GM19099 (cell line): Measurements from ENCODE around the gene PDE4D.

Experiments
- POLR2A ChIP-seq: IDR thresholded peaks from 3 replicates; pipeline ENCODE4 v1.6.1; 2011; ENCODE audit warnings: low read depth; ENCODE audit not compliant: insufficient read length; ENCODE audit errors: extremely low read depth

Gene PDE4D

DNA sequence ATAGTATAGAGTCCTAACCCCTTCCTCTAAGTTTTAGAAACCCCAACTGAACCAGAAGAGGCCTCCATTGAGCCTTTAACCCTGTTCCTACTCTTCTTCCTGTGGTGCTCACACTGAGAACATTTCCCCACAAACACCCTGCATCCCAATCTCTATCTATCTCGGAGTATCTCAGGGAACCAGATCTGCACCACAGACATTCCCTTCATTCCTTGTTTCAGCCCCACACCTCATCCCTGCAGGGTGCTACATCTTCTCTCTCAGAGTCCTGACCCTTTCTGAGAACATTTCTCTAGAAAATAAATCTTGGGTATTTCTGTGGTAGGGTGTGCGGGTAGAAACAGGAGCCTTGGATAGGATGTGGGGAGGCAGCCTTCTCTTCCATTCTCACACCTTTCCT is 507.8 kb downstream of the PDE4D start:
- TF ChIP-seq POLR2A = no peak

DNA sequence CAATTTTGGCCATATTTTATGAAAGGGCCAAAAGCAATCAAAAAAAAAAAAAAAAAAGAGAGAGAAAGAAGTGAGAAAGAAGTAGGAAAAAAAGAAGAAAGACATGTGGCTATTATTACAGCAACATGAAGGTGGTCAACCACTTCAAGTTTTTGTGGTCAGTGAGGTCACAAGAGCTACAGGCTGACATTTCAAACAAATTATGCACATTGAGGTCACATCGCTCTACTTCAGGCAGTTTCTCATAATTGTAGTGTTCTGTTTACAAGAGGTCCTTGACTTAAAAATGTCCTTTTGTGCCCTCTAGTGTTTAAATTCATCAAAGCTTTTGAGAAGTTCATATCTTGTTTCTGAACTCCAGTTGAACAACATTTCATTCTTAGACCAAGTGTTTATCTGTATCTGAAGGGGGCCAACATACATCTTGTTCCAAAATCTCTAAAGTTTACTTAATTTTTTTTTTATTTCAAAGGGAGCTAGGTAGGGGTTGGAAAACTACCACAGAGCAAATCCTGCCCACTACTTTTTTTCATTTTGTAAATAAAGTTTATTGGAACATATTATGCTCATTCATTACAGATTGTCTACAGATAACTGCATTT is 513.1 kb downstream of the PDE4D start:
- no peak for TF ChIP-seq POLR2A

DNA sequence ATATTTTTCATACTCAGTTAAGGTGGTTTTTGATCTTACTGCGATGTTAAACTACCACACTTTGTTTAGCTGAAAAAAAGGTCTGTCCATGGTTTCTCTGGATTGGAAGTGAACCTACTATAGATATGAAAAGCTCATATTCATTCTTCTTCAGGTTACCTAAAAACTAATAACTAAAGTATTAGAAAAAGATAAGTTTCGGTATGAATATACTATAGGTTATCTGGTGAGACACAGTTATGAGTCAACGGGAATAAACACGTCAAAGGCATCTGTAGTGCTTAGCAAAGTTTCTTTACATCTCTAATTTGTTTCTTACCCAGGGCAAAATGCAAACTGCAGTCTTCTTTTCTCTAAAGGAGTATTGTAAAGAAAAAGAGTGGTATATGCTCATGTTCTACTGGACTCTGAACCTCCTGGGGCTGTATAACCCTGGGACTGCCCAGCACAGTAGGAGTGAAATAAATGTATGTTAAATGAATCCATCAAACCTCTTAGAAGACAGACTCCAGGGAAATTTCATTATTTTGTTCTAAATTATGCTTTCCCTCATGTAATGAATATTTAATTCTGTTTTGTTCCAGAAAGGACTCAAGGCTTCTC is 521.9 kb downstream of the PDE4D start:
- no peak for TF ChIP-seq POLR2A

DNA sequence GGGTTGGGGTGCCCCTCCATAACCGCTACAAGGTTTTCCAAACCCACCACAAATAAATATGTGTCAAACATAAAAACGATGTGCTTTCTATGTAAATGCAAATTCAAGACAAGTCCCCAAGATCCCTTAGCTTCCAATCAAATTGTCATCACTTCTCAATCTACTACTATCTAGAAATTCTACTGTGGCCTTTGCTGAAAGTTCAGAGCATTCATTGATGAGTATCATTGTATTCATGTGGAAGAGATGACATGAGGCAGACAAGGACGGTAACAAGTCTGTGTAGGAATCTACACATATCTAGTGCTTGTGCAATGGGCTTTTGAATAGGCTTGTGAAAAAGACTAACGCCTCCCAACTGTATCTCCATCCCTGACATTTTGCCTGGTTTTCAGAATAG is 524.6 kb downstream of the PDE4D start:
- no peak for TF ChIP-seq POLR2A

DNA sequence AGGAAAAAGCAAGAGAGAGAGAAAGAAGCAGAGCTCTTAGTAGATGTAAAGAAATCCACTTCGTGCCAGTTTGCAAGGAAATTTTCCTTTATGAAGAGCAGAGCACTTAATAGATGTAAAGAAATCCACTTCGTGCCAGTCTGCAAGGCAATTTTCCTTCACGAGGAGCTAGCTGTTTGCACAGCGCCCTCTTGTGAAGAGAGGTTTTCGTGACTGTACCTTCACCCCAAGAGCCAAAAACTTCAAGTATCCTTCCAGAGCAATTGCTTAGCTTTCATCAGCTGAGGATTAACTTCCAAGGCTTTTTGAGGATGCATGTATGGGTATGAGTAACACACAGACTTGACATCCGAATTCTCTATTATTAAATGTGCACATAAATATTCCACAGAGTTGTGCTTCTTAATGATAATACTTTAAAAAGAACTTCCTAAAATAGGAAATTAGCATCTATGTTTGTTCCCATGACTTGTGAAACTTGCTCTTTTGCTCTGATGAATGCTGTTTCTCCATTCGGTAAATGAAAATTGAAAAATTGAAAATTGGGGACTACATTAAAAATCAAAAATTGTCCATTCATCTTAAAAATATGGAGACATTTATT is 525.6 kb downstream of the PDE4D start:
- TF ChIP-seq POLR2A = no peak

DNA sequence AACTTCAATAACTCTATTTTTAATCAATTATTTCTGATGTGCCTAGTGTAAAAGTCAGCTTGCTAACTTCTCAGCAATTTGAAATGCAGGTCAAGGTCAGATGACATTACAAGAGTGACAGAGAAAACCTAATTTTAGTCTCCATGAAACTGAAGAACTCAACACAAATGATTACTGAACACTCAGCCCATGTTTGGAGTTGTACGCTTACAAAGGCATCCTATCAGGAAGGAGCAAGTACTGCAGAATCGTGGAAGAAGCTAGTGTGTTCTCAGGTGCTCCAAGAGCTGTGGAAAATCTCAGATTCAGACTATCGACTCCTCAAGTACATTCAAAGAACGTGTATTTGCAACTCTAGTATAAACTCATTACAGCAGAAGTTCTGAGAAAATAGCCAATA is 526.7 kb downstream of the PDE4D start:
- no peak for TF ChIP-seq POLR2A

DNA sequence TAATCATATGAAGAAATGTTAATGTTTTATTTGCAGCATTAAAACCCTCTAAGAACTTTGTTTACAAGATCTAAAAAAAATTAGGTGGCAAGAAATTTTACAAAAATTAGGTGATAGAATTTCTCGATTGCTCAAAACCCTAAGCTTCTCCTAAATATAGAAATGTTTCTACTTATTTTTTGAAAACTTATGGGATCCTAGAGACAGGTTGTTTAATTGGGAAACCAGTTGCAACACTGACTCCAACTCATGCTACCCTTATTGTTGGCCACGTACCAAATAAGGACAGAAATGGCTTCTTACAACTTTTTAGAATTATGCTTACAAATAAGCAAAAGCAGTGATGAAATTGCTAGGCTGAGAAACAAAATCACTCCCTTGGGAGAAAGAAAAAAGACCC is 531.1 kb downstream of the PDE4D start:
- TF ChIP-seq POLR2A = no peak

DNA sequence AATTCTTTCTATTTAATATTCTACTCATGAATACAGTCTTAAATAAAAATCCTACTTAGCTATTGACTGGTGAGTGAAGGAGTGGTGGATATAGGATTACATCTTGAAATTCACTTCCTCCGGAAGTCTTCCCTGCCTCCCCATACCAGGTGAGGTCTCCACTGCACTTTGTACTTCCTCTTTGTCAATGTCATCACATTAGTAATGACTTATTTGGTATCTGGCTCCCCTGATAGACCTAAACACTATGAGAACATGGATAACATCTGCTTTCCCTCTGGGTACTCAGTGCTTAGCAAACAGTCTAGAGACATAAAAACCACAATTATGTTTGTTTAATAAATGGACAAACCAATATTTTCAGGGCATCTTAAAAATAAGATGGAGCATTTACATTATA is 532.1 kb downstream of the PDE4D start:
- TF ChIP-seq POLR2A = no peak

DNA sequence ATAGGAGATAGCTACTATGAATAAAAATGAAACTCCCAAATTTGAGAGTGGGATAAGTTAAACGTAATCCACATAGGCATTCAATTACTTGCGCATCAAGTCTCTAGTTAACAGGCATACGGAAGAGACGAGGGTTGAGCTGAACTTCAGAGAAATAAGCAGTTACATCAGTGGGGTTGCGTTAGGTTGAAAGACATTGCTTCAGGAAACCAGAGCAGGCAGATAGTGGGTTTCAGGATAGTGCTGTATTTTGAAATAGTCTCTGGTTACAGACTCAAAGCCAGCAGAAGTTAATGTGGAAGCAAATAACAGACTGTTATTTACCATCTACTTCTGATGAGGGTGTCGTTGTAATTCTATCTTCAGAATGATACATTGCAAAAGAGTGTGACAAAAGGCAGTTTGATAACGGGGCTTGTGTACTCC is 533.4 kb downstream of the PDE4D start:
- TF ChIP-seq POLR2A = no peak

DNA sequence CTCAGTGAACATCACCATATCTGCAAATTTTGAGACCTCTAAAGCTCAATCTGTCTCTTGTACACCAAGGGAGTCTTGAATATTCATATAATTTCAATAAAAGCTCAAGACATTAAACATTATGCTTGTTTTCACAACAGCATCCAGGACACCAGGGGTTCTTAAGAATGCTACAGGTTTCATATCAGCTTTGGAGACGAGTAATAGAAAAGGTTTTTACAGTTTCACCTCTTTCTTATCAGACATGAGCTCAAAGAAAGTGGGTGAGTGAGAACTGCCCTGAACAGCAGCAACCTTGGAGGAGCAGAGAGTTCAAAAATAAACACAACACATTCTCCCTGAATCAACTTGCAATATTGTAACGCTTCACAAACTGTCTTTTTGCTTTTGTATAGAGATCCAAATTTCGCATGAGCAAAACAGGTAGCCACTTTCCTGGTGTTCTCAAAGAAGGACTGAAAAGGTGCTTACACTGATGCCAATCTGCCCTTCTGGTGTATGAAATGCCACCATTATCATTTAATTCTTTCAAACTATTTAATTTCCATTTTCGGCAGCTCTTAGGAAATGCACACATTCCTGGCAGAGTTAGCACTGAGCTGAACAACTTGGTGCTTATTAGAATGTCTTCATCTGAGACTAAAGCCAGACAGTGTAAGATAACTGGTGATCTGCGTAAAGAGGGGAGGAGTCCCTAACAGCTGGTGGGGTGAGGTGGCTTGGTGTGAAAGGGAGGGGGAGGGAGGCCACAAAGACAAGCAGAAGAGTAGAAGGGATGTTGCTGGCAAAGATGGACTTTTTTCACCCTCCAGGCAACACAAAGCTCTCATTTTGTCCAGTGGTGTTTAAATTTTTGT is 535.3 kb downstream of the PDE4D start:
- no peak for TF ChIP-seq POLR2A

DNA sequence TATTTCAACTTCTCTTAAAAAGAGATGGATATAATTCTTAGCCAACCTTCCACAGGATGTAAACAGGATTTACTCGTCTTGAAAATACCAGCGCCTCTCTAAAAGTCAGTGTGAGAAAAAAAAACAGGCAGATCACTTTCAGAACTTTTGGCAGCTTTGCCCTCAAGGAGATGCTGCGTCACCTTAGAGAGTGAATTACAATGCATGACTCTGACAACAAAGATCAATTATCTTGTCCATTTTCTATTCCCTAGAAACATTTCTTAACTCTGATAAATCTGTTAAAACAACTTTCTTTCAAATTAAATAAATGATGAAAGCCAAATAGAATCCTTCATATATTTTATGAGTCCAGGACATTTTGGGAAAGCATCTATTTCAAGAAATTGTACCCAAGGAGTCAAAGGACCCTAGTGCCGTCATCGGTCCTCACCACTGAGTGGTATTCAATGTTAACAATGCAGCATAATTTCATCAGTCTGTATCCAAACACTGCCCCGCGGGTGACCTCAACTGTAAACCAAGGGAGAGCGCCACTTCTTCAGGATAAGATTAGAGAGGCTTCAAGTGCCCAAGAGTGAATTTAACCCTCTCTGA is 536.0 kb downstream of the PDE4D start:
- TF ChIP-seq POLR2A = no peak

DNA sequence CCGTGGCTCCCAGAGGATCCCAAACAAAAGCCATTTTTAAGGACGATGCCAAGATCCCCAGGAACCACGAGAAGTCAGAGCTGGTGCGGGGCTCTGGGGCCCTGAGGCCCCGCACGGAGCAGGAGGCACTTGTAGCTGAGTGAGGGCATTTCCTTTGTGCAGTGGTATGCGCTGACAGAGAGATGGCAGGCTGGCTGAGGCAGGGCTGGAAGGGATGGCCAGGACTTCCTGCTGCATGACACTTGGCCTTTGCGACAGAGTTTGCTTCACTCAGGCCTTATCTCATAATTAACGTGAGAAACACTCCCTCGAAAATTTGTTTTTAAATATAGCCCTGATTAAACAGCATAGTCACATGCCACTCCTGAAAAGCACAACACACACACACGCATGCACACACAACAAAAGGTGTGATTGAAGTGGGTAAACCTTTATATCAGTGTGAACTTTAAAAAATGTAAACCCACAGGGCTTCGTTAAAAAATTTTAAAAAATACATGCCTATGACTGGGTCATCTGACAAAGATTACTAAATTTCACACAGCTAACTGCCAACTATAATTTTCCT is 536.6 kb downstream of the PDE4D start:
- no peak for TF ChIP-seq POLR2A

DNA sequence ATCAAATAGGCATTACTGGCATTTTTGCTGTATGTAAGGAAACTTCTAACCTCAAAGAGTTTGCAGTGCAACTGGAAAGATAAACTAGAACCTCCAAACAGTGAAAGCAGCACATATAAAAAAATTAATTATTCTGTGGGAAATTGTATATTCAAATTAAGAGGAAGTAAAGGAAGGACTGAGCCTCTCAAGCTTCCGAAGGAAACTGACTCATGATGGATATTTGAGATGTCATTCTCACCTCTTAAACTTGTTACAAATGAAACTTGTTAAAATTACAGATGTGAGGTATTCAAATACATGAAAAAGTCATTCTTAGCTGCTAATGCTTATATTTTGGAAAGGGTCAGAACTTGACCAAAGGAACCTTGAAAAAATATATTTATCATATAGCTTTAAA is 538.7 kb downstream of the PDE4D start:
- TF ChIP-seq POLR2A = no peak

DNA sequence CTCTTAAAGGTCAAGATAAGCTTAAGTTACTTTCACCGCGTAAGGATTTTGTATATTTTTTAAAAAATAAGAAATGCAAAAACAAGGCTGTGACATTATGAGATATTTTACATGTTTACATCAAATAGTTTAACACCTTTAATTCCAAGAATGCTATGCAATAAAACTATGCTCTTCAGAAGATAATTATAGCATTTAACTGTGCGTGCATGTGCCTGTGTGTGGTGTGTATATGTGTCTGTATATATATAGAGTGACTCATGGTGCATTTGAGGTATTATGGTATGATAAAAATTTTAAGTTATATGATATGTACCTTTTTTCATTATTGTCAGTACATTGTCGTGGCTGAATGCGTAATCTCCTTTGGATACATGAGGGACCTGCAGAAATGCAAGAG is 539.3 kb downstream of the PDE4D start:
- no peak for TF ChIP-seq POLR2A
